SK-N-SH treated with all-trans-retinoic acid at 6 μM for 48 hours (cell line): ENCODE results near the gene HJV.

Experiments
- ATAC-seq: fragments of 200-7000 bp; cut with Tn5 transposase; 3 replicates; pipeline ENCODE4 v1.9.1; 2020; ENCODE audit warnings: mild to moderate bottlenecking, moderate library complexity
- CSDC2 ChIP-seq: fragments of 250-450 bp; sonication (Bioruptor Pico); IDR thresholded peaks from 2 replicates; pipeline ENCODE4 v1.5.0; 2020; ENCODE audit warnings: mild to moderate bottlenecking, moderate library complexity
- ESRRG ChIP-seq: fragments of 250-450 bp; sonication (Bioruptor Pico); IDR thresholded peaks from 2 replicates; pipeline ENCODE4 v1.6.1; 2021; ENCODE audit warnings: mild to moderate bottlenecking
- GLIS3 ChIP-seq: fragments of 250-450 bp; sonication (Bioruptor Pico); IDR thresholded peaks from 2 replicates; pipeline ENCODE4 v1.5.0; 2020; ENCODE audit warnings: mild to moderate bottlenecking, moderate library complexity
- ISL1 ChIP-seq: fragments of 250-450 bp; sonication (Bioruptor Pico); IDR thresholded peaks from 2 replicates; pipeline ENCODE4 v2.1.2; 2022; ENCODE audit warnings: mild to moderate bottlenecking, moderate library complexity
- OSR1 ChIP-seq: fragments of 250-450 bp; sonication (Bioruptor Pico); IDR thresholded peaks from 2 replicates; pipeline ENCODE4 v1.8.0; 2022; ENCODE audit warnings: moderate library complexity, mild to moderate bottlenecking, inconsistent platforms
- PPARA ChIP-seq: fragments of 250-450 bp; sonication (Bioruptor Pico); IDR thresholded peaks from 2 replicates; pipeline ENCODE4 v1.5.0; 2020; ENCODE audit warnings: mild to moderate bottlenecking, borderline replicate concordance
- RARB ChIP-seq: fragments of 250-450 bp; sonication (Bioruptor Pico); IDR thresholded peaks from 2 replicates; pipeline ENCODE4 v1.8.0; 2021; ENCODE audit warnings: mild to moderate bottlenecking, moderate library complexity
- SNAI2 ChIP-seq: fragments of 250-450 bp; sonication (Bioruptor Pico); IDR thresholded peaks from 2 replicates; pipeline ENCODE4 v1.5.0; 2020; ENCODE audit warnings: mild to moderate bottlenecking, moderate library complexity
- TCF4 ChIP-seq: fragments of 250-450 bp; sonication (Bioruptor Pico); IDR thresholded peaks from 2 replicates; pipeline ENCODE4 v1.8.0; 2021; ENCODE audit warnings: mild to moderate bottlenecking, moderate library complexity, borderline replicate concordance
- TOX ChIP-seq: fragments of 250-450 bp; sonication (Bioruptor Pico); IDR thresholded peaks from 2 replicates; pipeline ENCODE4 v1.8.0; 2021; ENCODE audit warnings: mild to moderate bottlenecking, moderate library complexity, borderline replicate concordance
- ZC3H10 ChIP-seq: fragments of 250-450 bp; sonication (Bioruptor Pico); IDR thresholded peaks from 2 replicates; pipeline ENCODE4 v1.5.1; 2021; ENCODE audit warnings: mild to moderate bottlenecking, moderate library complexity
- ZFP3 ChIP-seq: fragments of 250-450 bp; sonication (Bioruptor Pico); IDR thresholded peaks from 2 replicates; pipeline ENCODE4 v1.5.0; 2020; ENCODE audit warnings: mild to moderate bottlenecking, moderate library complexity
- ZFP30 ChIP-seq: fragments of 450-650 bp; formaldehyde crosslinking; IDR thresholded peaks from 2 replicates; pipeline ENCODE4 v1.5.0; 2022; ENCODE audit warnings: mild to moderate bottlenecking, moderate library complexity
- ZNF565 ChIP-seq: fragments of 450-650 bp; formaldehyde crosslinking; conservative IDR thresholded peaks from 2 replicates; pipeline ENCODE4 v1.5.0; 2020; ENCODE audit warnings: low read depth, mild to moderate bottlenecking, moderate library complexity
- ZNF8 ChIP-seq: fragments of 450-650 bp; formaldehyde crosslinking; IDR thresholded peaks from 2 replicates; pipeline ENCODE4 v1.5.0; 2020; ENCODE audit warnings: mild to moderate bottlenecking, moderate library complexity
- TF ChIP-seq, protein P1 (sequence below): fragments of 250-450 bp; sonication (Bioruptor Pico); IDR thresholded peaks from 2 replicates; pipeline ENCODE4 v1.8.0; 2020; ENCODE audit warnings: mild to moderate bottlenecking, moderate library complexity, borderline replicate concordance
- TF ChIP-seq, protein P2 (sequence below): fragments of 250-450 bp; sonication (Bioruptor Pico); IDR thresholded peaks from 2 replicates; pipeline ENCODE4 v1.5.0; 2020; ENCODE audit warnings: mild to moderate bottlenecking, moderate library complexity
- TF ChIP-seq, protein P3 (sequence below): fragments of 250-450 bp; sonication (Bioruptor Pico); IDR thresholded peaks from 2 replicates; pipeline ENCODE4 v1.8.0; 2021; ENCODE audit warnings: low read depth, mild to moderate bottlenecking, moderate library complexity, borderline replicate concordance
- TF ChIP-seq, protein P4 (sequence below): fragments of 250-450 bp; sonication (Bioruptor Pico); IDR thresholded peaks from 2 replicates; pipeline ENCODE4 v1.5.1; 2020; ENCODE audit warnings: low read depth, mild to moderate bottlenecking, moderate library complexity
- TF ChIP-seq, protein P5 (sequence below): fragments of 250-450 bp; sonication (Bioruptor Pico); IDR thresholded peaks from 2 replicates; pipeline ENCODE4 v1.5.1; 2021; ENCODE audit warnings: mild to moderate bottlenecking, moderate library complexity

The HJV gene

DNA sequence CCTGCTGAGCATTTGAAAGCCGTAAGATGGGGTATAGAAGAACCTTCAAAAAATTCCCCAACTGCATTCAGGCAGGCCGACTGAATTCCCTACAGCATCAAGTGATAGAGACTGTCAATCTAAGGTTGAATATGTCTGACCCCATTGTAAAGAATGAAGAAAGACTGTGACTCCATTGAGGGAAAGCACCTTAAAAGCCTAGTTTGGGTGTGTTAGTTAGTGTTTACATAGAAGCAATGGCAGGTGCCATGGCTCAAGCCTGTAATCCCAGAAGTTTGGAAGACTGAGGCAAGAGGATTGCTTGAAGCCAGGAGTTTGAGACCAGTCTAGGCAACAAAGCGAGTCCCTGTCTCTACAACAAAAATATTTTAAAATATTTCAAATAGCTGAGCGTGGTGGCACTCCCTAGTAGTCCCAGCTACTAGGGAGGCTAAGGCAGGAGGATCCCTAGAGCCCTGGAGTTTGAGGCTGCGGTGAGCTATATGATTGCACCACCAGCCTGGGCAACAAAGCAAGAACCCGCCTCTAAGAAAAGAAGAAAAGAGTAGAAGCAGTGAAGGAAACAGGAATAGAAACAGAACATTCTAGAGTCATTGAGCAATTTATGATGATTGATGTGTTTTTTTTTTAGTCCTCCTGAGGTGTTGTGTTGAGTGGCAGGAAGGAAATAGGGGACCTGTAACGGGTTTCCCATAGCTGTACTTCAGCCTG is 41.6 kb downstream of the HJV start:
- no peak for ATAC-seq

DNA sequence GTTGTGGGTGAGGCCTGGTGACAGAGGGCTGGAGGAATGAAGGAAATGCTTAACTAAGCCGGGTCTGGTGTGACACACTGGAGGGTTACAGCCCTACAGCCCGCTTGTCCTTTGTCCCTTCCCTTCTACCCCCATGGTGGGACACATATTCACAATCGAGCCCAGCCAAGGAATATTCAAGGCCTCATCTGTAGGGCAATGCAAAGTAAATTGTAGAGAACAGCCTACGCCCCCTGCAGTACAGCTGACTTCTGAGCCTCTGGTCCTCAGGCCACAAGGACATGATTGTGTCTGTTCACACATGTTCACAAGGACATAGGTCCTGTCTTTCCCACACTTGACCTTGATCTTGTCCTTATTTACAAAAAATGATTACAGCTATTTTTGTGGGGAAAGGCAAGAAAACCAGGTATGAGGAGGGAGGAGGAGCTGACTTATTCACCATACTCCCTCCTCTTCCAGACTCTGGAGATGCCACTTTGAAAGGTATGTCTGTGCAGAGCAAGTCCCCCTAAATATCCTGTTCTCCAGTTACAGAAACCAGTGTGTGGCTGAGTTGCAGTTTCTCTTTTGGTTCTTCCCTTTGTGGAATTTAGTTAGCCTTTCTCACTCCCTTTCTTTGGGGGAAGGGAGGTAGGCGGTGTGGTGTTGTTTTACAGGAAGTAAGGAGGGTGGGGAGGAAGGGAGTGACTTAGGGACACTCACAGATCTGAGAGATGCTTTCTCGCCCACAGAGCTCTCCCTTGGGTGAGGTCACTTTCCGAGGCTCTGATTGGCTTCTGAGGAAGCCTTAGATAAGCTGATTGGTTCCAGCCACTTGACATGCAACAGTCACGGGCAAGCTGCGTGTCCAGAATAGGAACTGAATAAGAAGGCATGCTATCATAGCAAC is 42.4 kb downstream of the HJV start:
- TF ChIP-seq ZNF8 (CRISPR knock-in tag) = no peak
- TF ChIP-seq TOX (CRISPR knock-in tag) = 0 out of 2 replicates have a peak, but pooled peaks have one; percentile 22
- TF ChIP-seq TCF4 (CRISPR knock-in tag) = no peak
- TF ChIP-seq GLIS3 (CRISPR knock-in tag) = no peak
- no peak for TF ChIP-seq ZNF565 (CRISPR knock-in tag)
- no peak for TF ChIP-seq ZFP3
- TF ChIP-seq ISL1 = no peak
- peak; percentile 5; the same call in 1 of the 2 replicates for TF ChIP-seq ZC3H10
- no peak for TF ChIP-seq OSR1
- TF ChIP-seq, protein P1, sequence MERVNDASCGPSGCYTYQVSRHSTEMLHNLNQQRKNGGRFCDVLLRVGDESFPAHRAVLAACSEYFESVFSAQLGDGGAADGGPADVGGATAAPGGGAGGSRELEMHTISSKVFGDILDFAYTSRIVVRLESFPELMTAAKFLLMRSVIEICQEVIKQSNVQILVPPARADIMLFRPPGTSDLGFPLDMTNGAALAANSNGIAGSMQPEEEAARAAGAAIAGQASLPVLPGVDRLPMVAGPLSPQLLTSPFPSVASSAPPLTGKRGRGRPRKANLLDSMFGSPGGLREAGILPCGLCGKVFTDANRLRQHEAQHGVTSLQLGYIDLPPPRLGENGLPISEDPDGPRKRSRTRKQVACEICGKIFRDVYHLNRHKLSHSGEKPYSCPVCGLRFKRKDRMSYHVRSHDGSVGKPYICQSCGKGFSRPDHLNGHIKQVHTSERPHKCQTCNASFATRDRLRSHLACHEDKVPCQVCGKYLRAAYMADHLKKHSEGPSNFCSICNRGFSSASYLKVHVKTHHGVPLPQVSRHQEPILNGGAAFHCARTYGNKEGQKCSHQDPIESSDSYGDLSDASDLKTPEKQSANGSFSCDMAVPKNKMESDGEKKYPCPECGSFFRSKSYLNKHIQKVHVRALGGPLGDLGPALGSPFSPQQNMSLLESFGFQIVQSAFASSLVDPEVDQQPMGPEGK (CRISPR knock-in tag) = no peak
- ATAC-seq = peak; percentile 98

More for the DNA sequence above, 41.6 kb downstream of the HJV start:
- TF ChIP-seq, protein P2, sequence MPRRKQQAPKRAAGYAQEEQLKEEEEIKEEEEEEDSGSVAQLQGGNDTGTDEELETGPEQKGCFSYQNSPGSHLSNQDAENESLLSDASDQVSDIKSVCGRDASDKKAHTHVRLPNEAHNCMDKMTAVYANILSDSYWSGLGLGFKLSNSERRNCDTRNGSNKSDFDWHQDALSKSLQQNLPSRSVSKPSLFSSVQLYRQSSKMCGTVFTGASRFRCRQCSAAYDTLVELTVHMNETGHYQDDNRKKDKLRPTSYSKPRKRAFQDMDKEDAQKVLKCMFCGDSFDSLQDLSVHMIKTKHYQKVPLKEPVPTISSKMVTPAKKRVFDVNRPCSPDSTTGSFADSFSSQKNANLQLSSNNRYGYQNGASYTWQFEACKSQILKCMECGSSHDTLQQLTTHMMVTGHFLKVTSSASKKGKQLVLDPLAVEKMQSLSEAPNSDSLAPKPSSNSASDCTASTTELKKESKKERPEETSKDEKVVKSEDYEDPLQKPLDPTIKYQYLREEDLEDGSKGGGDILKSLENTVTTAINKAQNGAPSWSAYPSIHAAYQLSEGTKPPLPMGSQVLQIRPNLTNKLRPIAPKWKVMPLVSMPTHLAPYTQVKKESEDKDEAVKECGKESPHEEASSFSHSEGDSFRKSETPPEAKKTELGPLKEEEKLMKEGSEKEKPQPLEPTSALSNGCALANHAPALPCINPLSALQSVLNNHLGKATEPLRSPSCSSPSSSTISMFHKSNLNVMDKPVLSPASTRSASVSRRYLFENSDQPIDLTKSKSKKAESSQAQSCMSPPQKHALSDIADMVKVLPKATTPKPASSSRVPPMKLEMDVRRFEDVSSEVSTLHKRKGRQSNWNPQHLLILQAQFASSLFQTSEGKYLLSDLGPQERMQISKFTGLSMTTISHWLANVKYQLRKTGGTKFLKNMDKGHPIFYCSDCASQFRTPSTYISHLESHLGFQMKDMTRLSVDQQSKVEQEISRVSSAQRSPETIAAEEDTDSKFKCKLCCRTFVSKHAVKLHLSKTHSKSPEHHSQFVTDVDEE = no peak
- TF ChIP-seq, protein P3, sequence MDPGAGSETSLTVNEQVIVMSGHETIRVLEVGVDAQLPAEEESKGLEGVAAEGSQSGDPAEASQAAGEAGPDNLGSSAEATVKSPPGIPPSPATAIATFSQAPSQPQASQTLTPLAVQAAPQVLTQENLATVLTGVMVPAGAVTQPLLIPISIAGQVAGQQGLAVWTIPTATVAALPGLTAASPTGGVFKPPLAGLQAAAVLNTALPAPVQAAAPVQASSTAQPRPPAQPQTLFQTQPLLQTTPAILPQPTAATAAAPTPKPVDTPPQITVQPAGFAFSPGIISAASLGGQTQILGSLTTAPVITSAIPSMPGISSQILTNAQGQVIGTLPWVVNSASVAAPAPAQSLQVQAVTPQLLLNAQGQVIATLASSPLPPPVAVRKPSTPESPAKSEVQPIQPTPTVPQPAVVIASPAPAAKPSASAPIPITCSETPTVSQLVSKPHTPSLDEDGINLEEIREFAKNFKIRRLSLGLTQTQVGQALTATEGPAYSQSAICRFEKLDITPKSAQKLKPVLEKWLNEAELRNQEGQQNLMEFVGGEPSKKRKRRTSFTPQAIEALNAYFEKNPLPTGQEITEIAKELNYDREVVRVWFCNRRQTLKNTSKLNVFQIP (CRISPR knock-in tag) = peak; percentile 63; the same call in 1 of the 2 replicates
- no peak for TF ChIP-seq ZNF565 (CRISPR knock-in tag)
- no peak for TF ChIP-seq ZFP30 (CRISPR knock-in tag)
- TF ChIP-seq OSR1 = peak; percentile 40; the same call in 1 of the 2 replicates
- peak; percentile 2; the same call in 1 of the 2 replicates for TF ChIP-seq TOX (CRISPR knock-in tag)
- no peak for TF ChIP-seq CSDC2
- TF ChIP-seq, protein P4, sequence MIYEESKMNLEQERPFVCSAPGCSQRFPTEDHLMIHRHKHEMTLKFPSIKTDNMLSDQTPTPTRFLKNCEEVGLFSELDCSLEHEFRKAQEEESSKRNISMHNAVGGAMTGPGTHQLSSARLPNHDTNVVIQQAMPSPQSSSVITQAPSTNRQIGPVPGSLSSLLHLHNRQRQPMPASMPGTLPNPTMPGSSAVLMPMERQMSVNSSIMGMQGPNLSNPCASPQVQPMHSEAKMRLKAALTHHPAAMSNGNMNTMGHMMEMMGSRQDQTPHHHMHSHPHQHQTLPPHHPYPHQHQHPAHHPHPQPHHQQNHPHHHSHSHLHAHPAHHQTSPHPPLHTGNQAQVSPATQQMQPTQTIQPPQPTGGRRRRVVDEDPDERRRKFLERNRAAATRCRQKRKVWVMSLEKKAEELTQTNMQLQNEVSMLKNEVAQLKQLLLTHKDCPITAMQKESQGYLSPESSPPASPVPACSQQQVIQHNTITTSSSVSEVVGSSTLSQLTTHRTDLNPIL (CRISPR knock-in tag) = no peak
- TF ChIP-seq RARB (CRISPR knock-in tag) = no peak
- TF ChIP-seq, protein P5, sequence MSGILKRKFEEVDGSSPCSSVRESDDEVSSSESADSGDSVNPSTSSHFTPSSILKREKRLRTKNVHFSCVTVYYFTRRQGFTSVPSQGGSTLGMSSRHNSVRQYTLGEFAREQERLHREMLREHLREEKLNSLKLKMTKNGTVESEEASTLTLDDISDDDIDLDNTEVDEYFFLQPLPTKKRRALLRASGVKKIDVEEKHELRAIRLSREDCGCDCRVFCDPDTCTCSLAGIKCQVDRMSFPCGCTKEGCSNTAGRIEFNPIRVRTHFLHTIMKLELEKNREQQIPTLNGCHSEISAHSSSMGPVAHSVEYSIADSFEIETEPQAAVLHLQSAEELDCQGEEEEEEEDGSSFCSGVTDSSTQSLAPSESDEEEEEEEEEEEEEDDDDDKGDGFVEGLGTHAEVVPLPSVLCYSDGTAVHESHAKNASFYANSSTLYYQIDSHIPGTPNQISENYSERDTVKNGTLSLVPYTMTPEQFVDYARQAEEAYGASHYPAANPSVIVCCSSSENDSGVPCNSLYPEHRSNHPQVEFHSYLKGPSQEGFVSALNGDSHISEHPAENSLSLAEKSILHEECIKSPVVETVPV = no peak
- TF ChIP-seq TCF4 (CRISPR knock-in tag) = no peak
- TF ChIP-seq ISL1 = no peak

DNA sequence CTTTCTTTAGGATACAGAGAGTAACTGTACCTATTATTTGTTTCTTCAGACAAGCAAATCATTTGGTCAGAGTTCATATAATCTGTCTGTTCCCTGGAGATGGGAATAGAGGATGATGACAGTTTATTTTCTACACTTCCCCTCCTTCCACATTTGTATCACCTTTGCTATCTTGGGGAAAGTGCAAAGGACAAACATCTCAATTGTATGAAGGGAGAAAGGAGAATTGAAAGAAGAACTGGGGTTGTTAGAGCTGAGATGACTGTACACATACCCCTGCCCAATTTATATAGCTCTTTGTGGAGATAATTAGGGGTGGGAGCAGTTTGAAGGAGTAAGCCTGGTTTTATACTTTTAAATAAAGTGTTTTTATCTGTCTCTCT is 43.1 kb downstream of the HJV start:
- no peak for ATAC-seq
- no peak for TF ChIP-seq SNAI2
- no peak for TF ChIP-seq ESRRG
- no peak for TF ChIP-seq ZFP30 (CRISPR knock-in tag)
- TF ChIP-seq TCF4 (CRISPR knock-in tag) = no peak
- no peak for TF ChIP-seq OSR1
- no peak for TF ChIP-seq PPARA
- TF ChIP-seq, all 23 proteins: peak for 0
